ENCODE results near the gene TM9SF2.

DNA sequence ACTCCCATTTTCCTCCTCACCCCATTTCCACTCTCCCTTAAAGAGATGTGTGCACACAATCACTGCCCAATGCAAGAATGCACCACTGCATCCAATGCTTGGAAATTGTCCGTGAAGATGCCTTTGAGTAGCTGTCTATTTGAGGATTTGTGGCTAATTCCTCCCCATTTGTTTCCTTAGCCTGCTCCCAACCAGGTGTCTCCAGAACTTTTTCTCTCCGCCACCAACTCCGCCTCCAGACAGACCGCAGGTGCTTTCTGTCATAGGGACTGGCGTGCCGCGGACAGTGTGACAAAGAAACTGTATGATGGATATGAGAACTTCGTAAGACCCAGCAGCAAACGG is 461 bp upstream of the TM9SF2 start:
- TF ChIP-seq, protein P1, sequence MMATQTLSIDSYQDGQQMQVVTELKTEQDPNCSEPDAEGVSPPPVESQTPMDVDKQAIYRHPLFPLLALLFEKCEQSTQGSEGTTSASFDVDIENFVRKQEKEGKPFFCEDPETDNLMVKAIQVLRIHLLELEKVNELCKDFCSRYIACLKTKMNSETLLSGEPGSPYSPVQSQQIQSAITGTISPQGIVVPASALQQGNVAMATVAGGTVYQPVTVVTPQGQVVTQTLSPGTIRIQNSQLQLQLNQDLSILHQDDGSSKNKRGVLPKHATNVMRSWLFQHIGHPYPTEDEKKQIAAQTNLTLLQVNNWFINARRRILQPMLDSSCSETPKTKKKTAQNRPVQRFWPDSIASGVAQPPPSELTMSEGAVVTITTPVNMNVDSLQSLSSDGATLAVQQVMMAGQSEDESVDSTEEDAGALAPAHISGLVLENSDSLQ (IDR thresholded peaks at IDR 0.05), result peak; percentile 33; the same call in 1 of the 2 replicates
- TF ChIP-seq FOXA1 (IDR thresholded peaks at IDR 0.05), result no peak
- no peak for TF ChIP-seq FOXK2 (IDR thresholded peaks at IDR 0.05)
- TF ChIP-seq SP1 (IDR thresholded peaks at IDR 0.05), result no peak
- TF ChIP-seq HDGF (IDR thresholded peaks at IDR 0.05; ENCODE audit: borderline replicate concordance), result no peak
- TF ChIP-seq TARDBP (IDR thresholded peaks at IDR 0.05), result no peak
- TF ChIP-seq L3MBTL2 (conservative IDR thresholded peaks at IDR 0.05), result no peak; the same call in 1 of the 2 replicates
- no peak for TF ChIP-seq ZNF384 (IDR thresholded peaks at IDR 0.05)
- no peak for TF ChIP-seq BHLHE40 (IDR thresholded peaks at IDR 0.05; ENCODE audit: borderline replicate concordance)
- TF ChIP-seq LEF1 (IDR thresholded peaks at IDR 0.05; ENCODE audit: borderline replicate concordance), result no peak
- no peak for TF ChIP-seq SUZ12 (IDR thresholded peaks at IDR 0.05)
- TF ChIP-seq CTBP1 (IDR thresholded peaks at IDR 0.05; ENCODE audit: borderline replicate concordance), result no peak
- TF ChIP-seq ARNT (IDR thresholded peaks at IDR 0.05), result no peak
- TF ChIP-seq ELF4 (IDR thresholded peaks at IDR 0.05), result no peak

Measured in HEK293T (cell line).